Loucy (cell line): ENCODE data around the gene ZNF516.

Experiments
- H2AFZ ChIP-seq: fragments of 200-600 bp; sonication (generic); 2 replicates; pipeline ENCODE4 v1.6.0; 2016; ENCODE audit warnings: antibody characterized with exemption, mild to moderate bottlenecking, low read length, moderate library complexity
- H3F3A ChIP-seq: fragments of 200-600 bp; 2 replicates; pipeline ENCODE4 v1.6.0; 2016; ENCODE audit warnings: antibody characterized with exemption, low read depth, mild to moderate bottlenecking
- H3K27me3 ChIP-seq: fragments of 200-600 bp; sonication (generic); 2 replicates; pipeline ENCODE4 v1.6.1; 2014; ENCODE audit warnings: low read length, mild to moderate bottlenecking; ENCODE audit not compliant: insufficient read depth, poor library complexity, severe bottlenecking
- H3K36me3 ChIP-seq: fragments of 200-600 bp; sonication (generic); 2 replicates; pipeline ENCODE4 v1.6.1; 2016; ENCODE audit warnings: low read length; ENCODE audit not compliant: insufficient read depth
- H3K4me1 ChIP-seq: fragments of 200-600 bp; sonication (generic); 2 replicates; pipeline ENCODE4 v1.5.1; 2014; ENCODE audit warnings: low read length, mild to moderate bottlenecking; ENCODE audit not compliant: insufficient read depth, poor library complexity, severe bottlenecking
- H3K4me2 ChIP-seq: fragments of 200-600 bp; sonication (generic); 2 replicates; pipeline ENCODE4 v1.6.0; 2014; ENCODE audit warnings: antibody characterized with exemption, low read length, low read depth, mild to moderate bottlenecking; ENCODE audit not compliant: poor library complexity, severe bottlenecking
- H3K4me3 ChIP-seq: fragments of 200-600 bp; sonication (generic); 2 replicates; pipeline ENCODE4 v1.5.1; 2014; ENCODE audit warnings: low read length, mild to moderate bottlenecking, mixed read lengths; ENCODE audit not compliant: poor library complexity, severe bottlenecking
- H3K79me2 ChIP-seq: fragments of 200-600 bp; sonication (generic); 2 replicates; pipeline ENCODE4 v1.6.1; 2014; ENCODE audit warnings: low read length; ENCODE audit not compliant: insufficient read depth
- H3K9ac ChIP-seq: fragments of 200-600 bp; sonication (generic); 2 replicates; pipeline ENCODE4 v1.6.0; 2014; ENCODE audit warnings: mild to moderate bottlenecking, low read depth, low read length, moderate library complexity; ENCODE audit not compliant: poor library complexity, severe bottlenecking
- H3K9me2 ChIP-seq: fragments of 200-600 bp; sonication (generic); replicated peaks from 2 replicates; pipeline ENCODE4 v1.6.1; 2016; ENCODE audit warnings: low read depth, low read length, mixed read lengths
- H3K9me3 ChIP-seq: fragments of 200-600 bp; sonication (generic); 2 replicates; pipeline ENCODE4 v1.6.1; 2014; ENCODE audit warnings: mild to moderate bottlenecking, antibody characterized with exemption, low read length, low read depth; ENCODE audit not compliant: insufficient read depth
- H4K20me1 ChIP-seq: fragments of 200-600 bp; sonication (generic); 2 replicates; pipeline ENCODE4 v1.6.0; 2014; ENCODE audit warnings: antibody characterized with exemption, low read length, mild to moderate bottlenecking; ENCODE audit not compliant: insufficient read depth, poor library complexity, severe bottlenecking
- EZH2phosphoT487 ChIP-seq: fragments of 200-600 bp; IDR thresholded peaks from 2 replicates; pipeline ENCODE4 v1.6.1; 2018; ENCODE audit warnings: antibody characterized with exemption, mild to moderate bottlenecking, moderate library complexity, borderline replicate concordance
- TF ChIP-seq, protein P1 (sequence below): fragments of 200-600 bp; sonication (generic); conservative IDR thresholded peaks from 2 replicates; pipeline ENCODE4 v1.5.1; 2014; ENCODE audit warnings: mild to moderate bottlenecking, antibody characterized with exemption, low read length

The ZNF516 gene

DNA sequence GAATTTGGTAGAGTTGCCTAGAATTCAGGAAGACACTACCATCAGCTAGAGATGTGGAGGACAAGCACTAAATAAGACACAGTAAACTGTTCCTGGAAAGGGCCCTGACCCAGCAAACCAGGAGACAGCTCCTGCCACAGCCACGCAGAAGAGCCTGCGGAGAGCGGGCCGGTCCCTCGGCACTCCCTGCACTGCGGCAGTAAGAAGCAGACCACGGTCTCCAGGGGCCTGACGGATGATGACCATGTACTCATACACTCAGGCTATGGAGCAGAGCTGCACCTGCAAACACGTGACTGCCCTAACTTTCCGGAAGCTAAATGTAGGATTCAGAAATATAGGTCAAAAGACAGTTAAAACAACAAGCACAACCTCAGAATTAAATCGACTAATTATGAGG, 72.9 kb downstream of the ZNF516 start:
- Histone ChIP-seq H4K20me1 (no peaks in the 10 kb centered on the region), H3K27me3 (no peaks in the 10 kb centered on the region), H3F3A (no peaks in the 10 kb centered on the region), H3K4me1 (peaks cover 3% of the 10 kb centered on the region), H3K9me2 (no peaks in the 10 kb centered on the region), H2AFZ (no peak overlapping the region), H3K9me3 (no peaks in the 10 kb centered on the region), H3K4me3 (no peak overlapping the region), H3K36me3 (no peaks in the 10 kb centered on the region), H3K4me2 (no peak overlapping the region), H3K9ac (no peak overlapping the region), H3K79me2 (no peaks in the 10 kb centered on the region)
- TF ChIP-seq, protein P1, sequence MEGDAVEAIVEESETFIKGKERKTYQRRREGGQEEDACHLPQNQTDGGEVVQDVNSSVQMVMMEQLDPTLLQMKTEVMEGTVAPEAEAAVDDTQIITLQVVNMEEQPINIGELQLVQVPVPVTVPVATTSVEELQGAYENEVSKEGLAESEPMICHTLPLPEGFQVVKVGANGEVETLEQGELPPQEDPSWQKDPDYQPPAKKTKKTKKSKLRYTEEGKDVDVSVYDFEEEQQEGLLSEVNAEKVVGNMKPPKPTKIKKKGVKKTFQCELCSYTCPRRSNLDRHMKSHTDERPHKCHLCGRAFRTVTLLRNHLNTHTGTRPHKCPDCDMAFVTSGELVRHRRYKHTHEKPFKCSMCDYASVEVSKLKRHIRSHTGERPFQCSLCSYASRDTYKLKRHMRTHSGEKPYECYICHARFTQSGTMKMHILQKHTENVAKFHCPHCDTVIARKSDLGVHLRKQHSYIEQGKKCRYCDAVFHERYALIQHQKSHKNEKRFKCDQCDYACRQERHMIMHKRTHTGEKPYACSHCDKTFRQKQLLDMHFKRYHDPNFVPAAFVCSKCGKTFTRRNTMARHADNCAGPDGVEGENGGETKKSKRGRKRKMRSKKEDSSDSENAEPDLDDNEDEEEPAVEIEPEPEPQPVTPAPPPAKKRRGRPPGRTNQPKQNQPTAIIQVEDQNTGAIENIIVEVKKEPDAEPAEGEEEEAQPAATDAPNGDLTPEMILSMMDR, result no peak
- TF ChIP-seq EZH2phosphoT487, result no peak

DNA sequence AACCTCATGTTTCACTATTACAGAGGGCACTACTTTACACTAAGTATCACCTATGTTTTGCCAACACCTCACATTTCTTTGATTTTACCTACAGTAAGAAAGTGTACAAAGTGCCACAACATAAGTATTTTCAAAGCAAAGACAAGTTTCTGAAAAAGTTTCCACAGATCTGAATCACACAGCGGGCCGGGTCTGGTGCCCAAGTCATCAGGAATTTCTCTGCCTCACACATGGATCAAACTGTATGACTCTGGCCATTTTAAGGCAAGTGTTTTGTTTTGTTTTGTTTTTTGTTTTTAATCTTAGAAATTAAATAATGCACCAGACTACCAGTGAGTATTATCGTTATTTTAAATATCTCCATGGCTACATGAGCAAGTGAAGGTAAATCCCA, 73.4 kb downstream of the ZNF516 start:
- Histone ChIP-seq H3K9ac (no peak overlapping the region), H3K9me3 (no peaks in the 10 kb centered on the region), H3F3A (no peaks in the 10 kb centered on the region), H4K20me1 (no peaks in the 10 kb centered on the region), H3K4me3 (no peak overlapping the region), H3K9me2 (no peaks in the 10 kb centered on the region), H3K36me3 (no peaks in the 10 kb centered on the region), H3K4me1 (peaks cover 3% of the 10 kb centered on the region), H3K27me3 (no peaks in the 10 kb centered on the region), H2AFZ (no peak overlapping the region), H3K79me2 (no peaks in the 10 kb centered on the region), H3K4me2 (no peak overlapping the region)
- TF ChIP-seq, protein P1, result no peak
- TF ChIP-seq EZH2phosphoT487, result no peak

DNA sequence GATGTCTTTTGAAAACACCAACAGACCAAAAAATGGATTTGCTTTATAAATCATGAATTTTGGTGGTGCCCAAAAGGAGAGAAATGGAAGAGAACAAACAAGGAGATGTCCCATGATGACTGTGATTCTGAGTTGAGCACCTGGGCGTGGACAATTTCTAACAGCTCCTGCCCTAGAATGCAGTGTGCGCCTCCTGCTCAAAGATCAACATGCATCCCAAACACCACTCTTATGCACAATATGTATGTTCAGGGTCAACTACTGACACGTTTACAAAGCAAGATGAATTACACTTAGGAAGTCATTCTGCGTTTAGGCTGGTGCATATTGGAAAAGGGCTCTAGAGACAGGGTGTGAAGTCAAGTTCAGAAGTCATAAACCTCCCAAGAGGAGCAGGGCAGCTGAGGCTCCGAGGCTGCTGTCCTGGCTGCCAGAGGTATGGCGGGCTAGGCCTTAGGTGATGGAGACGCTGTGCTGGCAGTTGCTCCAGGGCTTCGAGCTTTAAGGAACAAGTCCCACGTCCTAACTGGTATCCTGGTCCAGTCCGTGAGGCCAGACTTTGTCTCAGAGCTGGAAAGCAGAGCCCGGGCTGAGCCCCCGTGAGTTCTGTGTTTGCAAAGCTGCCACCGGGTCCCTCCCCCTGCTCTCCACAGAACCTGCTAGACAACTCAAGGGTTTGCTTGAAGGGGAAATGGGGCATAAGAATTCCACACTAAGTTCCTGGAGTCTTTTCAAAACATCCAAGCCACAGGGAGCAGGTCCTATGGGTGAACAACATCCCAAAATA, 74.0 kb downstream of the ZNF516 start:
- H3K27me3 ChIP-seq, result no peaks in the 10 kb centered on the region
- no peaks in the 10 kb centered on the region for H4K20me1 ChIP-seq
- H3K4me1 ChIP-seq, result peaks cover 3% of the 10 kb centered on the region
- H3K4me3 ChIP-seq, result no peak overlapping the region
- no peaks in the 10 kb centered on the region for H3K9me3 ChIP-seq
- no peaks in the 10 kb centered on the region for H3K79me2 ChIP-seq
- no peaks in the 10 kb centered on the region for H3K36me3 ChIP-seq
- no peak overlapping the region for H3K9ac ChIP-seq
- no peak overlapping the region for H2AFZ ChIP-seq
- no peaks in the 10 kb centered on the region for H3K9me2 ChIP-seq
- no peak for TF ChIP-seq EZH2phosphoT487
- TF ChIP-seq, protein P1, result no peak
- H3F3A ChIP-seq, result no peaks in the 10 kb centered on the region
- H3K4me2 ChIP-seq, result no peak overlapping the region
